Activated B cell treated with CpG ODN at 0.5 μM for 24 hours (primary cell): ENCODE measurements around the gene PMPCA. TPM values are rescaled to one million over a fixed set of nuclear protein-coding genes. Genes with fewer than 3 reads are reported as not detected.

ENCODE experiments used
- ATAC-seq: fragments of 200-7000 bp; cut with Tn5 transposase; one replicate; pipeline ENCODE4 v1.10.0; 2021; ENCODE audit warnings: low read depth, mild to moderate bottlenecking, moderate library complexity
- CTCF ChIA-PET: fragments of 350-600 bp; sonication (Branson Sonifier 250); formaldehyde crosslinking; loops from one replicate; lab custom pipeline; 2021; ENCODE audit warnings: antibody characterized with exemption; lab: Charles Lee
- POLR2A ChIA-PET: fragments of 350-600 bp; sonication (Branson Sonifier 250); formaldehyde crosslinking; loops from one replicate; lab custom pipeline; 2021; ENCODE audit warnings: antibody characterized with exemption; lab: Charles Lee
- DNase-seq: peaks from one replicate; pipeline ENCODE4 v3.0.0; 2022
- H3K27ac Mint-ChIP-seq: one replicate; pipeline ENCODE4 v1.8.0; 2020; ENCODE audit warnings: mixed read lengths
- H3K27me3 Mint-ChIP-seq: one replicate; pipeline ENCODE4 v1.8.0; 2021; ENCODE audit warnings: mixed read lengths
- H3K36me3 Mint-ChIP-seq: one replicate; pipeline ENCODE4 v1.8.0; 2021; ENCODE audit warnings: low read depth, mixed read lengths
- H3K4me1 Mint-ChIP-seq: one replicate; pipeline ENCODE4 v1.8.0; 2021; ENCODE audit warnings: mixed read lengths
- H3K4me3 Mint-ChIP-seq: one replicate; pipeline ENCODE4 v1.8.0; 2020; ENCODE audit warnings: mild to moderate bottlenecking, mixed read lengths
- H3K9me3 Mint-ChIP-seq: one replicate; pipeline ENCODE4 v1.8.0; 2020; ENCODE audit warnings: mixed read lengths
- intact Hi-C: fragments of 100-400 bp; cut with micrococcal nuclease; formaldehyde crosslinking; loops from one replicate; pipeline ENCODE4 v1.15.1; 2024
- total RNA-seq: library from RNA; stranded (reverse); gene quantifications from 2 replicates; pipeline ENCODE4 v1.2.3, GENCODE V29; 2022
- TF ChIP-seq, protein P1 (sequence below): fragments of 200-600 bp; IDR thresholded peaks from one replicate; pipeline ENCODE4 v1.8.0; 2022; ENCODE audit warnings: antibody characterized with exemption, mild to moderate bottlenecking

The PMPCA gene
- total RNA-seq, 1 donor from 2014 or later = 75.3 TPM

DNA sequence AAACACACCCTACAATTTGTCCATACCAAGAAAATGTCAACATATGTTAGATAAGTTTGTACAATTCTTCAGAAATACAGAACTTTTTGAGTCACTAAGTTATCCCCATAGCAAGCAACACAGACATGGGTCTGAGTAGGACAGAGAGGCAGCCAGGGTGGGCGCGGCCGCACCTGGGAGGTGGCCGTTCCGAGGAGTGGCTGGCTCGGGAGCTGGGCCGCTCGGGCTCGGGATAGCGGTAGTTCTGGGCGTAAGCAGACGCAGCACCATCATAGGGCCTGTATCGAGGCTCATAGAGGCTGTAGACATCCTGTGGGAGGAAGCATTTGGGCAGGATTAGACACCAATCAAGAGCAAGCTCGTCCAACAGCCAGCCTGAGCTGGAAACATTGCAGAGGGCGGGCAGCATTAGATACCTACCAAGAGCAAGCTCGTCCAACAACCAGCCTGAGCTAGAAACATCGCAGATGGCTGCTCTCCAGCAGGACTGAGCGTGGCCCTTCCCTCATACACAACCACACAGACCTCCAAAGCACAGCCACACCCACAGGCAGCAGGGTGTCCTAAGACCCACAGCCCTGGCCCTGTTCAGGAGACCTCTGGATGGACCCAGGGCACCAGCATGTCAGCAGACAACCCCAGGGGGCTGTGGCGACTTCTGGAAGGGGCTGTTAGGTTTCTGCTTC lies 61.5 kb downstream of the PMPCA start:
- no peaks in the 10 kb centered on the region for H3K27me3 Mint-ChIP-seq
- ChIA-PET POLR2A (no interaction called here), CTCF (no interaction called here)
- H3K4me1 Mint-ChIP-seq = no peaks in the 10 kb centered on the region
- peaks cover 89% of the 10 kb centered on the region for H3K36me3 Mint-ChIP-seq
- no peaks in the 10 kb centered on the region for H3K9me3 Mint-ChIP-seq
- no peak overlapping the region for H3K27ac Mint-ChIP-seq
- H3K4me3 Mint-ChIP-seq = no peak overlapping the region
- TF ChIP-seq, protein P1, sequence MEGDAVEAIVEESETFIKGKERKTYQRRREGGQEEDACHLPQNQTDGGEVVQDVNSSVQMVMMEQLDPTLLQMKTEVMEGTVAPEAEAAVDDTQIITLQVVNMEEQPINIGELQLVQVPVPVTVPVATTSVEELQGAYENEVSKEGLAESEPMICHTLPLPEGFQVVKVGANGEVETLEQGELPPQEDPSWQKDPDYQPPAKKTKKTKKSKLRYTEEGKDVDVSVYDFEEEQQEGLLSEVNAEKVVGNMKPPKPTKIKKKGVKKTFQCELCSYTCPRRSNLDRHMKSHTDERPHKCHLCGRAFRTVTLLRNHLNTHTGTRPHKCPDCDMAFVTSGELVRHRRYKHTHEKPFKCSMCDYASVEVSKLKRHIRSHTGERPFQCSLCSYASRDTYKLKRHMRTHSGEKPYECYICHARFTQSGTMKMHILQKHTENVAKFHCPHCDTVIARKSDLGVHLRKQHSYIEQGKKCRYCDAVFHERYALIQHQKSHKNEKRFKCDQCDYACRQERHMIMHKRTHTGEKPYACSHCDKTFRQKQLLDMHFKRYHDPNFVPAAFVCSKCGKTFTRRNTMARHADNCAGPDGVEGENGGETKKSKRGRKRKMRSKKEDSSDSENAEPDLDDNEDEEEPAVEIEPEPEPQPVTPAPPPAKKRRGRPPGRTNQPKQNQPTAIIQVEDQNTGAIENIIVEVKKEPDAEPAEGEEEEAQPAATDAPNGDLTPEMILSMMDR = no peak
- no peak for DNase-seq
- no peak for ATAC-seq
- intact Hi-C loops = no loop called here

DNA sequence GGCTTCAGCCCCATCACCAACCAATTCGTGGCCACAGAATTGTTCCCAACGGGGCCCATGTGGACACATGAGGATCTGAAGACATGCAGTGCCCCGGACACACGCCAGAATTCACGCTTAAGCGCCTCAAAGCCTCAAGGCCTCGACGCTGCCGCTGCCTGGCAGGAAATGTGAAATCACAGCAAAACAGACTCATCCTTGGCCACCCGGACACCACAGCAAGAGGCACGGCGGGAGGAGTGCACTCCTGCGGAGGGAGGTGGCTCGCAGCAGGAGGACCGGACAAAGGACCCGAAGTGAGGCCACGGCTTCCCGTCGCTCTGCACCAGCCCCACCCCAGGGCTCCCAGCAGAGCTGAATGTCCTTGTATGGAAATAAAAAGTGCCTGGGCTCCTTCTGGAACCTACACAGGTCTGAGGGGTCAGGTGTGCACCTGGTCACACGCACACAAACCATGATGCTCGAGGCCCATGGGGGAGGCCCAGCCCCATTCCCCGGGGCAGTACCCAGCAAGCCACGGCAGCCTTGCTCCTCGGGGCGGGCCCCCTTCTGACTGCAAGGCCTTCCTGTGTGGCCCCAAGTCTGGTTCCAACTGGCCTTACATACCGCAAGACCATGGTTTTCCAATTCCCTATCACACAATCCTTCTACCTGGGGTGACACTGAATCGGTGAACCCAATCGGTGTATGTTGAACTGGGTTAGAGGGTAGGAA lies 62.3 kb downstream of the PMPCA start:
- intact Hi-C loops = no loop called here
- TF ChIP-seq, protein P1 = no peak
- Mint-ChIP-seq H3K27me3 (no peaks in the 10 kb centered on the region), H3K27ac (no peak overlapping the region), H3K4me3 (no peak overlapping the region), H3K9me3 (no peaks in the 10 kb centered on the region), H3K4me1 (no peaks in the 10 kb centered on the region), H3K36me3 (peaks cover 87% of the 10 kb centered on the region)
- POLR2A ChIA-PET = no interaction called here
- DNase-seq (no peak), ATAC-seq (no peak)
- CTCF ChIA-PET = interaction anchor here (0.6 kb wide), 1 partner anchor 43 kb away, joined by 3 read pairs; no protein-coding TSS in a partner anchor

DNA sequence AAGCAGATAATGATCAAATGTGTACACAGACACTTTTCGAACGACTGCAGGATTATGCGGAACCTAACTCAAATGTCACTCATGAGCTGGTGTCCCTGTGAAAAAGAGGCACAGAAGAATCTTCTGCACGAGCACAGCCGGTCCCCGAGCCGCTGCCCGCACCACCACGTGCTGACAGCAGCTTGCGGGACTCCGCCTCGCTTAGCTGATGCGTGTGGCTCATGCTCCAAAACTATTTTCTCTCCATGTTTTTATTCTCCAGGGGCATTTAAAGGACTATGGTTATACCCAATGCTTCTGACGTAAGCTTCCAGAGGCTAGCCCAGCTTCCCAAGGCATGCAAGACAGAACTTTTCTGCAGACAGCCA lies 62.9 kb downstream of the PMPCA start:
- Mint-ChIP-seq H3K9me3 (no peaks in the 10 kb centered on the region), H3K27ac (no peak overlapping the region), H3K36me3 (peaks cover 88% of the 10 kb centered on the region), H3K27me3 (no peaks in the 10 kb centered on the region), H3K4me1 (no peaks in the 10 kb centered on the region), H3K4me3 (no peak overlapping the region)
- CTCF ChIA-PET = interaction anchor here (0.6 kb wide), 1 partner anchor 44 kb away, joined by 3 read pairs; no protein-coding TSS in a partner anchor
- ATAC-seq (no peak), DNase-seq (no peak)
- POLR2A ChIA-PET = no interaction called here
- intact Hi-C loops = no loop called here
- TF ChIP-seq, protein P1 = no peak

Other genes with a start within 250 kb of the PMPCA start
- 0.17 TPM in 1 of 2 replicates, not detected in the other for gene LHX3, start 205.5 kb upstream of the PMPCA start, total RNA-seq
- 43.3 and 49.1 TPM in 2 replicates for gene QSOX2, start 164.8 kb upstream of the PMPCA start, total RNA-seq
- gene CCDC187, start 106.6 kb upstream of the PMPCA start, total RNA-seq = 0.51 and 0.69 TPM in 2 replicates
- gene GPSM1, start 83.1 kb upstream of the PMPCA start, total RNA-seq = 1.9 and 2.6 TPM in 2 replicates
- 27.1 and 28.9 TPM in 2 replicates for gene DNLZ, start 46.9 kb upstream of the PMPCA start, total RNA-seq
- gene CARD9, start 37.0 kb upstream of the PMPCA start, total RNA-seq = 0.83 and 0.89 TPM in 2 replicates
- 20.0 and 22.2 TPM in 2 replicates for gene SNAPC4, start 10.5 kb upstream of the PMPCA start, total RNA-seq
- gene ENTR1, start within 50 bp of the PMPCA start, total RNA-seq = 89.4 and 101 TPM in 2 replicates
- 22.8 and 26.6 TPM in 2 replicates for gene INPP5E, start 29.2 kb downstream of the PMPCA start, total RNA-seq
- 74.0 and 78.8 TPM in 2 replicates for gene SEC16A, start 72.4 kb downstream of the PMPCA start, total RNA-seq
- 24.9 and 26.6 TPM in 2 replicates for gene NOTCH1, start 135.4 kb downstream of the PMPCA start, total RNA-seq